ENCODE results near the gene MAP4K2. TPM values are rescaled to one million over a fixed set of nuclear protein-coding genes. Genes with fewer than 3 reads are reported as not detected.
A peak's percentile ranks its signal among the peaks of the same experiment; 100 is the strongest.

Gene MAP4K2
- total and polyA plus RNA-seq, 2 experiments from 2014 or later: 16.1 to 35.9 TPM

- no peaks in the 10 kb centered on the region for H3K9me3 ChIP-seq (ENCODE audit: low read depth)
- TF ChIP-seq, protein P1, sequence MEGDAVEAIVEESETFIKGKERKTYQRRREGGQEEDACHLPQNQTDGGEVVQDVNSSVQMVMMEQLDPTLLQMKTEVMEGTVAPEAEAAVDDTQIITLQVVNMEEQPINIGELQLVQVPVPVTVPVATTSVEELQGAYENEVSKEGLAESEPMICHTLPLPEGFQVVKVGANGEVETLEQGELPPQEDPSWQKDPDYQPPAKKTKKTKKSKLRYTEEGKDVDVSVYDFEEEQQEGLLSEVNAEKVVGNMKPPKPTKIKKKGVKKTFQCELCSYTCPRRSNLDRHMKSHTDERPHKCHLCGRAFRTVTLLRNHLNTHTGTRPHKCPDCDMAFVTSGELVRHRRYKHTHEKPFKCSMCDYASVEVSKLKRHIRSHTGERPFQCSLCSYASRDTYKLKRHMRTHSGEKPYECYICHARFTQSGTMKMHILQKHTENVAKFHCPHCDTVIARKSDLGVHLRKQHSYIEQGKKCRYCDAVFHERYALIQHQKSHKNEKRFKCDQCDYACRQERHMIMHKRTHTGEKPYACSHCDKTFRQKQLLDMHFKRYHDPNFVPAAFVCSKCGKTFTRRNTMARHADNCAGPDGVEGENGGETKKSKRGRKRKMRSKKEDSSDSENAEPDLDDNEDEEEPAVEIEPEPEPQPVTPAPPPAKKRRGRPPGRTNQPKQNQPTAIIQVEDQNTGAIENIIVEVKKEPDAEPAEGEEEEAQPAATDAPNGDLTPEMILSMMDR (IDR thresholded peaks at IDR 0.05; ENCODE audit: low read depth, low read length): no peak
- peak overlapping the region; percentile 78 for H3K4me3 ChIP-seq
- no peaks in the 10 kb centered on the region for H3K36me3 ChIP-seq
- H3K27me3 ChIP-seq: no peaks in the 10 kb centered on the region
- no peak for DNase-seq (ENCODE audit: low read depth in 1 of 2, low spot score in 1 of 2)
- peaks cover 6% of the 10 kb centered on the region for H3K4me1 ChIP-seq (ENCODE audit: low read depth)
- H3K27ac ChIP-seq: no peak overlapping the region
These were observed 40.8 kb upstream of the MAP4K2 start for GRCh38 chr11:64843686-64844329.

DNA sequence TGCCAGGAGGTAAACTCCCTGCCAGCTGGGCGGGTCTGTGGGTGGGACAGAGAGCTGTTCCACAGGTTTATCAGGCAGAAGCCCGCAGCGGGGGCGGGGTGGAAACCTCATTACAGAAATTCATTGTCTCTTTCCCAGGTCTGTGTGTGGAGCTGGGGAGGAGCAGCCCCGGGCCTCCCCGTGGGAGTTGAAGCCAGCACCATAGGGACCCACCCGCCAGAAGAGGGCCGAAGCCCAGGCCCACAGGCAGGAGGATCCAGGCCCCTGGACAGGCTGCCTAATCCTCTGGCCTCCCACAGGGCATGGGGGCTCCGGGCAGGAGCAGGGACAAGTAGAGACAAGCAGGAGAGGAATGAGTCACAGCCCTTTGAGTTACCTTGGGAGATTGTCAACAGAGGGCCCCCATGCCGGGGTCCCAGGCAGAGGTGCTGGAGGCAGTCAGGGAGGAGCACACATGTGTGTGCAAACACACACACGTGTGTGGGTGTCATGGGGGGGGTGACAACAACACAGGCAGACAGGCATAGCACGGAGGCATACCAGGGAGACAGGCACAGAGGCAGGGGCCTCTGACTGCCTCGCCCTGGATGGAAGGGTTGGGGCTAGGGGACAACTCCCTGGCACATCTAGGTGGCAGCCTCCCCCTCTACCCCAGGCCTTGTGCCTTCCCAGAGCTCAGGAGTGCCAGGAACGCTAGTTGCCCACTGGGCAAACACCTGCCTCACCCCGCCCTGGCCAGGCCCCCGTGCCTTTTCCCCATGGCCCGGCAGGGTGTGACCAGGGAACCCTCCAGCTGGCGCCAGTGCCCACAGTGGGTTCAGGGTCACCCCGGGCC is 40.1 kb upstream of the MAP4K2 start:
- Histone ChIP-seq H3K36me3 (no peaks in the 10 kb centered on the region), H3K27ac (no peak overlapping the region), H3K4me1 (ENCODE audit: low read depth) (peaks cover under 1% of the 10 kb centered on the region), H3K4me3 (no peak overlapping the region), H3K9me3 (ENCODE audit: low read depth) (no peaks in the 10 kb centered on the region), H3K27me3 (no peaks in the 10 kb centered on the region)
- no peak for DNase-seq (ENCODE audit: low read depth in 1 of 2, low spot score in 1 of 2)
- TF ChIP-seq, protein P1 (IDR thresholded peaks at IDR 0.05; ENCODE audit: low read depth, low read length): no peak

GRCh38 chr11:64842366-64842759 is 39.3 kb upstream of the MAP4K2 start:
- Histone ChIP-seq H3K36me3 (no peaks in the 10 kb centered on the region), H3K4me1 (ENCODE audit: low read depth) (no peaks in the 10 kb centered on the region), H3K9me3 (ENCODE audit: low read depth) (no peaks in the 10 kb centered on the region), H3K27ac (no peak overlapping the region), H3K27me3 (no peaks in the 10 kb centered on the region), H3K4me3 (no peak overlapping the region)
- TF ChIP-seq, protein P1 (IDR thresholded peaks at IDR 0.05; ENCODE audit: low read depth, low read length): no peak
- no peak for DNase-seq (ENCODE audit: low read depth in 1 of 2, low spot score in 1 of 2)

GRCh38 chr11:64841592-64842365 is 38.8 kb upstream of the MAP4K2 start:
- DNase-seq (ENCODE audit: low read depth in 1 of 2, low spot score in 1 of 2): no peak
- Histone ChIP-seq H3K9me3 (ENCODE audit: low read depth) (no peaks in the 10 kb centered on the region), H3K4me1 (ENCODE audit: low read depth) (no peaks in the 10 kb centered on the region), H3K36me3 (no peaks in the 10 kb centered on the region), H3K27ac (no peak overlapping the region), H3K27me3 (no peaks in the 10 kb centered on the region), H3K4me3 (no peak overlapping the region)
- TF ChIP-seq, protein P1 (IDR thresholded peaks at IDR 0.05; ENCODE audit: low read depth, low read length): no peak

GRCh38 chr11:64839887-64840782 is 37.1 kb upstream of the MAP4K2 start:
- H3K36me3 ChIP-seq: no peaks in the 10 kb centered on the region
- H3K4me3 ChIP-seq: no peak overlapping the region
- TF ChIP-seq, protein P1 (IDR thresholded peaks at IDR 0.05; ENCODE audit: low read depth, low read length): no peak
- no peaks in the 10 kb centered on the region for H3K27me3 ChIP-seq
- H3K27ac ChIP-seq: no peak overlapping the region
- no peaks in the 10 kb centered on the region for H3K9me3 ChIP-seq (ENCODE audit: low read depth)
- no peak for DNase-seq (ENCODE audit: low read depth in 1 of 2, low spot score in 1 of 2)
- H3K4me1 ChIP-seq (ENCODE audit: low read depth): no peaks in the 10 kb centered on the region
